ENCODE data around the gene RCN1.

The RCN1 gene

GRCh38 chr11:32153747-32154146 lies 62.9 kb downstream of the RCN1 start:
- no peak for DNase-seq (ENCODE audit: low spot score)

- DNase-seq (ENCODE audit: low spot score) = no peak
These were observed 63.4 kb downstream of the RCN1 start for GRCh38 chr11:32154275-32154674.
